ES-I3 (cell line): ENCODE results near the gene PLEKHH3.
A peak's percentile ranks its signal among the peaks of the same experiment; 100 is the strongest.

ENCODE experiments used
- H3K36me3 ChIP-seq: 2 replicates; pipeline ENCODE4 v1.6.1; 2013; ENCODE audit warnings: mild to moderate bottlenecking, low read length, control low read depth, moderate library complexity; ENCODE audit not compliant: insufficient read depth
- H3K4me1 ChIP-seq: 2 replicates; pipeline ENCODE4 v1.6.1; 2013; ENCODE audit warnings: mild to moderate bottlenecking, control low read depth, low read length; ENCODE audit not compliant: insufficient read depth
- H3K9ac ChIP-seq: 2 replicates; pipeline ENCODE4 v1.6.1; 2013; ENCODE audit warnings: low read depth, mild to moderate bottlenecking, low read length, moderate library complexity
- H3K9me3 ChIP-seq: 2 replicates; pipeline ENCODE4 v1.6.1; 2013; ENCODE audit warnings: mild to moderate bottlenecking, low read length, moderate library complexity; ENCODE audit not compliant: control insufficient read depth, insufficient read depth

The PLEKHH3 gene

GRCh38 chr17:42695500-42695899, 18.7 kb upstream of the PLEKHH3 start:
- Histone ChIP-seq H3K4me1 (no peaks in the 10 kb centered on the region; the same call in 1 of the 2 replicates), H3K9ac (no peak overlapping the region), H3K9me3 (no peaks in the 10 kb centered on the region), H3K36me3 (no peaks in the 10 kb centered on the region)

GRCh38 chr17:42694524-42694923, 17.7 kb upstream of the PLEKHH3 start:
- Histone ChIP-seq H3K9ac (no peak overlapping the region), H3K36me3 (no peaks in the 10 kb centered on the region), H3K9me3 (no peaks in the 10 kb centered on the region), H3K4me1 (no peaks in the 10 kb centered on the region; the same call in 1 of the 2 replicates)

- Histone ChIP-seq H3K4me1 (peaks cover 8% of the 10 kb centered on the region; the same call in 1 of the 2 replicates), H3K9me3 (no peaks in the 10 kb centered on the region), H3K36me3 (no peaks in the 10 kb centered on the region), H3K9ac (no peak overlapping the region)
These were observed 15.7 kb upstream of the PLEKHH3 start for GRCh38 chr17:42692489-42692888.

- Histone ChIP-seq H3K9me3 (no peaks in the 10 kb centered on the region), H3K9ac (no peak overlapping the region), H3K36me3 (no peaks in the 10 kb centered on the region), H3K4me1 (peaks cover 8% of the 10 kb centered on the region; the same call in 1 of the 2 replicates)
These were observed 14.3 kb upstream of the PLEKHH3 start for GRCh38 chr17:42691021-42691545.

DNA sequence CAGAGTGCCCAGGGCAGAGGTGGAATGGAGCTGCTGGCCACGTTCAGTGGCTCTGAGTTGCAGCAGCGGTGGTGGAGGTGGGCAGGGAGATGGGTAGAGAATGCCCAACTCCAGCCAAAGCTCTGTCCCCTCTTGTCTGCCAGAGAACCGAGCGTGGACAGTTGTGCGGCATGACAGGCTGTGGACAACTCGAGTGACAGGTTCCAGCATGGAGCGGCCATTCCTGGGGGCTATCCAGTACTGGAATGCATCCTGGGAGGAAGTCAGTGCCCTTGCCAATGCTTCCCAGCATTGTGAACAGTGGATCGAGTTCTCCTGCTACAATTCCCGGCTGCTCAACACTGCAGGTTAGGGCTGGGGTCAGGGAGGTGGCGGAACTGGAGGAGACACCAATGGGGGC, 13.8 kb upstream of the PLEKHH3 start:
- peaks cover 8% of the 10 kb centered on the region; the same call in 1 of the 2 replicates for H3K4me1 ChIP-seq
- no peaks in the 10 kb centered on the region for H3K9me3 ChIP-seq

DNA sequence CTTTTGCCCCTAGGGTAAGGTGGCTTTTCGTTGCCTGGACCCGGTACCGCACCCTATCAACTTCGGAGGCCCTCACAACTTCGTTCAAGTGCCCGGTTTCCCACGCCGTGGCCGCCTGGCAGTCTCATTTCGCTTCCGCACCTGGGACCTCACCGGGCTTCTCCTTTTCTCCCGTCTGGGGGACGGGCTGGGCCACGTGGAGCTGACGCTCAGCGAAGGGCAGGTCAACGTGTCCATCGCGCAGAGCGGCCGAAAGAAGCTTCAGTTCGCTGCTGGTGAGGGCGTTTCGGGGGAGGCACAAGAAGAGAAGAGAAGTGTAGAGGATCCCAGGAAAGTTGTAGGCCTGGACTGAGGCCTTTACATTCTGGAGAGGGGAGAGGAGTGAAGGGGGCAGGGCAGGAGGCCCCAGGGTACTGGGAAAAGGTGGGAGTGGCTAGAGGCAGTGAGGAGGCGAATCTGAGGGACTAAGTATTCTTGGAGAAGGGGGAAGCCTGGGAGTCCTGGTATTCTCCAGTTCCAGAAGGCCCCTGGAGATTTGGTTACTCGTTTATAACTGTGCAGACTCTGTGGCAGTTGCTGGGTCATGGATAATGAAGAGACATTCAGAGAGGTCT, 11.0 kb upstream of the PLEKHH3 start:
- Histone ChIP-seq H3K9ac (no peak overlapping the region), H3K36me3 (no peaks in the 10 kb centered on the region), H3K9me3 (no peaks in the 10 kb centered on the region), H3K4me1 (peaks cover 12% of the 10 kb centered on the region; the same call in 1 of the 2 replicates)

More for the DNA sequence above, 13.8 kb upstream of the PLEKHH3 start:
- Histone ChIP-seq H3K36me3 (no peaks in the 10 kb centered on the region), H3K9ac (no peak overlapping the region)

GRCh38 chr17:42686520-42687128, 9.8 kb upstream of the PLEKHH3 start:
- Histone ChIP-seq H3K36me3 (no peaks in the 10 kb centered on the region), H3K4me1 (peaks cover 13% of the 10 kb centered on the region; the same call in 1 of the 2 replicates), H3K9ac (no peak overlapping the region), H3K9me3 (no peaks in the 10 kb centered on the region)

DNA sequence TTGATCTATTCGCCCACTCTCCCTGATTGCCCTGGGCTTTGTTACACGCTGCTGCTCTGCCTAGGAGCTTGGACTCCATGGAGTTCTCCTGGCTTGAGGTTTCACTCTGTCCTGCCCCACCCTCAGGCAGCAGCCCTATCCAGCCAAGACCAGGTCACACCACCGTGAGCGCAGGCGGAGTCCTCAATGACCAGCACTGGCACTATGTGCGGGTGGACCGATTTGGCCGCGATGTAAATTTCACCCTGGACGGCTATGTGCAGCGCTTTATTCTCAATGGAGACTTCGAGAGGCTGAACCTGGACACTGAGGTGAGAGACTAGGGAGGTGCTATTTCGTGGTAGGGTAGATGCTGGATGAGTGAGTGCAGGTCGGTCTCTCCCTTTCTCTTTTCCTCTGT, 9.0 kb upstream of the PLEKHH3 start:
- Histone ChIP-seq H3K36me3 (no peaks in the 10 kb centered on the region), H3K4me1 (peaks cover 17% of the 10 kb centered on the region; the same call in 1 of the 2 replicates), H3K9ac (no peak overlapping the region), H3K9me3 (no peaks in the 10 kb centered on the region)

DNA sequence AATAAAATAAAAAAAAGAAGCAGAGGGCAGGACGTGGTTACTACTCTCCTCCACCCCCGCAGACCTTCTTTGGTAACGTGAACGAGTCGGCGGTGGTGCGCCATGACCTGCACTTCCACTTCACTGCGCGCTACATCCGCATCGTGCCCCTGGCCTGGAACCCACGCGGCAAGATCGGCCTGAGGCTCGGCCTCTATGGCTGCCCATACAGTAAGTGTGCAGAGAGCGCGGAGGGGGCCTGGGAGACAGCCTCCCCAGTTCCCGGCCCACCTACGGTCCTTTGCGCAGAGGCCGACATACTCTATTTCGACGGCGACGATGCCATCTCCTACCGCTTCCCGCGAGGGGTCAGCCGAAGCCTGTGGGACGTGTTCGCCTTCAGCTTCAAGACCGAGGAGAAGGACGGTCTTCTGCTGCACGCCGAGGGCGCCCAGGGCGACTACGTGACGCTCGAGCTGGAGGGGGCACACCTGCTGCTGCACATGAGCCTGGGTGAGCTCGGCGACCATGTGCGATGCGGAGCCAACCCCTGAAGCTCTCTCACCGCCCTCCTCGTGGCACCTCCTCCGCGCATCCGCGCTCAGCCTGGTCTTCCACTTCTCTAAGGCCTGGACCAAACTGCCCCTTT, 8.2 kb upstream of the PLEKHH3 start:
- Histone ChIP-seq H3K36me3 (no peaks in the 10 kb centered on the region), H3K4me1 (peaks cover 17% of the 10 kb centered on the region; the same call in 1 of the 2 replicates), H3K9ac (no peak overlapping the region), H3K9me3 (no peaks in the 10 kb centered on the region)

DNA sequence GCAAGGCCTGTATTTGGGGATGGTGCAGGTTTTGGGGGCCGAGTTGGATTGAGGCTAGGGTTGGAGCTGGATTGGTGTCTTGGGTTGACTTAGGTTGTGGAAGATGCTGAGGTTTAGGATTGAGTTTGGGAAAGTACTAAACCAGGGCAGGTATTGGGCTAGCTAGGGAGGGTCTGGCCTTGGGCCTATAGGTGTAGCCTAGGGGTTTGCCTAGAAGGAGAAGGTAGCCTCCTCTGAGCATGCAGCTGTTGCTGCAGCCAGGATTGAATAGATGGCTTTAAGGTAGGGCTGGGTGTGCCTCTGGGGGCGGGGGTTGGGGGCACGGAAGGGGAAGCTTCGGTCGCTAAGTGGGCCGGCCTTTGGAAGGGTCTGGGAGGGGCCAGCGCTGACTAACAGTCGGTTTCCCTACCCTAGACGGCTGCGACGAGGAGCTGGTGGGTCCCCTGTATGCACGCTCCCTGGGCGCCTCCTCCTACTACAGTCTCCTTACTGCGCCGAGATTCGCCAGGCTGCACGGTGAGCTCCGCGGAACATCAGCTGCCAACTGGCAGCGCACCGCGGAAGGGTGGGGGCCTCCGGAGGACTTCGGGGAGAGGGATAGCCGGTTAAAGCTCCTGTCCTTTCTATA, 6.7 kb upstream of the PLEKHH3 start:
- Histone ChIP-seq H3K9ac (peak overlapping the region; percentile 48; the same call in 1 of the 2 replicates), H3K4me1 (peaks cover 17% of the 10 kb centered on the region; the same call in 1 of the 2 replicates), H3K9me3 (no peaks in the 10 kb centered on the region), H3K36me3 (no peaks in the 10 kb centered on the region)

- no peaks in the 10 kb centered on the region for H3K36me3 ChIP-seq
- H3K4me1 ChIP-seq, result peaks cover 12% of the 10 kb centered on the region; the same call in 1 of the 2 replicates
- no peaks in the 10 kb centered on the region for H3K9me3 ChIP-seq
- H3K9ac ChIP-seq, result peak overlapping the region; percentile 48; the same call in 1 of the 2 replicates
These were observed 6.1 kb upstream of the PLEKHH3 start for GRCh38 chr17:42682722-42683403.

- H3K36me3 ChIP-seq, result no peaks in the 10 kb centered on the region
- H3K4me1 ChIP-seq, result peaks cover 10% of the 10 kb centered on the region; the same call in 1 of the 2 replicates
- H3K9me3 ChIP-seq, result no peaks in the 10 kb centered on the region
- H3K9ac ChIP-seq, result peak within 1 kb of the TSS; percentile 48; the same call in 1 of the 2 replicates
These were observed 5.4 kb upstream of the PLEKHH3 start, which contains the start of gene CNTNAP1 for GRCh38 chr17:42681976-42682721. Gene CNTNAP1 (plus strand): TSS chr17:42682531. CDS start chr17:42682830, 299 bp downstream.

DNA sequence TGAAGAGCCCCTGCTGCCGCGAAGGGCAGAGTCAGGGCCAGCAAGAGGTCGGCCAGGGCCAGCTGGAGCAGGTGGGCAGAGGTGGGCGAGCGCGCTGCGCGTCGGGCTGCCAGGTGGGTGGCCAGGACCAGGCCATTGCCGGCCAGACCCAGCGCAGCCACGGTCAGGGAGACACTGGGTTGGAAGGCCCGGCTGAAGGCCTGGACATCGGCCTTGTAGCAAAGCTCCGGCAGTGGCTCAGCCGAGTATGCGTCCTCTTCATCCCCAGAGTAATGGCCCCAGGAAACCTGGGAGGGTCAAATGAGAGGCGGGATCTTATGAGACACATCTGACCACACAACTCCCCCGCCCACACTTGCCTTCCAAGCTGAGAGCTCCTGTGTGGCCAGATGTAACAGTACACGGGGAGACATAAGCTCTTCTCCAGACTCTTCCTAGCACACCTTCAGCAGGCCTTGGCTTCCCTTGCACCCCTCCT, 3.6 kb upstream of the PLEKHH3 start:
- H3K36me3 ChIP-seq, result no peaks in the 10 kb centered on the region
- H3K4me1 ChIP-seq, result peaks cover 10% of the 10 kb centered on the region; the same call in 1 of the 2 replicates
- peak overlapping the region; percentile 50; the same call in 1 of the 2 replicates for H3K9ac ChIP-seq
- no peaks in the 10 kb centered on the region for H3K9me3 ChIP-seq
